ENCODE data around the gene GALNT15. TPM values are rescaled to one million over a fixed set of nuclear protein-coding genes. Genes with fewer than 3 reads are reported as not detected.

GALNT15 gene
- total and polyA plus RNA-seq, 2 donors (not counting 1 experiment from before 2014, with no cell fraction given): not detected

DNA sequence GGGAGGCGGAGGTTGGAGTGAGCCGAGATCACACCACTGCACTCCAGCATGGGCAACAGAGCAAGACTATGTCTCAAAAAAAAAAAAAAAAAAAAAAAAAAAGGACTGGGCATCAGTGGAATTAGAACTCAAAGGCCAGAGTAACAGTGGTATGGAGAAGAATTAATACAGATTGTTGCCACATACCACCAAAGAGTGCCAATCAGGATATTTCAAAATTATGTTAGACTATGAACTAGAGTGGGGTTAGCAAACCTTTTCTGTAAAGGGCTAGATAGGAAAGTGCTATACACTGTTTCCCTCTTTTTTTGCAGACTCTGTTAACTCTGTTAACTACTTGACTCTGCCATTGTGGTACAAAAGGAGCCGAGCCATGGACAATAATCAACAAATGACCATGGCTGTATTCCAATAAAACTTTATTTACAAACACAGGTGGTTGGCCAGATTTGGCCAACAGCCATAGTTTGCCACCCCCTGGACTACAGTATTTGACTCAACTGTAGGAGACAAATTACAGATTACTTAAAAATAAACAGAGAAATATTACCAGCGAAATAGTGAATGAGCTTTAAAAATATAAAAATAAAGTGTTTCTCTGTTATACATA lies 61.7 kb downstream of the GALNT15 start:
- H3K27ac Mint-ChIP-seq: no peak overlapping the region
- H3K27me3 ChIP-seq (replicated peaks in 1 of 4; ENCODE audit: control extremely low read depth in 1 of 4, control insufficient read depth in 3 of 4, insufficient read depth in 4 of 4, low read length in 3 of 4): no peaks in the 10 kb centered on the region
- H3K9me3 ChIP-seq (ENCODE audit: control extremely low read depth in 1 of 3, control insufficient read depth in 2 of 3, insufficient read depth in 1 of 3, low read length in 2 of 3): no peaks in the 10 kb centered on the region
- TF ChIP-seq, protein P1, sequence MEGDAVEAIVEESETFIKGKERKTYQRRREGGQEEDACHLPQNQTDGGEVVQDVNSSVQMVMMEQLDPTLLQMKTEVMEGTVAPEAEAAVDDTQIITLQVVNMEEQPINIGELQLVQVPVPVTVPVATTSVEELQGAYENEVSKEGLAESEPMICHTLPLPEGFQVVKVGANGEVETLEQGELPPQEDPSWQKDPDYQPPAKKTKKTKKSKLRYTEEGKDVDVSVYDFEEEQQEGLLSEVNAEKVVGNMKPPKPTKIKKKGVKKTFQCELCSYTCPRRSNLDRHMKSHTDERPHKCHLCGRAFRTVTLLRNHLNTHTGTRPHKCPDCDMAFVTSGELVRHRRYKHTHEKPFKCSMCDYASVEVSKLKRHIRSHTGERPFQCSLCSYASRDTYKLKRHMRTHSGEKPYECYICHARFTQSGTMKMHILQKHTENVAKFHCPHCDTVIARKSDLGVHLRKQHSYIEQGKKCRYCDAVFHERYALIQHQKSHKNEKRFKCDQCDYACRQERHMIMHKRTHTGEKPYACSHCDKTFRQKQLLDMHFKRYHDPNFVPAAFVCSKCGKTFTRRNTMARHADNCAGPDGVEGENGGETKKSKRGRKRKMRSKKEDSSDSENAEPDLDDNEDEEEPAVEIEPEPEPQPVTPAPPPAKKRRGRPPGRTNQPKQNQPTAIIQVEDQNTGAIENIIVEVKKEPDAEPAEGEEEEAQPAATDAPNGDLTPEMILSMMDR (IDR thresholded peaks at IDR 0.05): no peak
- no peak for TF ChIP-seq EZH2 (IDR thresholded peaks at IDR 0.05; ENCODE audit: borderline replicate concordance, insufficient read depth, low read depth, low read length, poor library complexity, severe bottlenecking)
- H3K4me3 ChIP-seq (ENCODE audit: control extremely low read depth in 1 of 5, extremely low read depth in 1 of 5, insufficient read depth in 1 of 5, low read depth in 2 of 5, low read length in 4 of 5): no peak overlapping the region
- no peak overlapping the region for H3K4me3 Mint-ChIP-seq
- H4K20me1 ChIP-seq (ENCODE audit: control insufficient read depth, insufficient read depth, low read length, poor library complexity, severe bottlenecking): no peaks in the 10 kb centered on the region
- H3K9me3 Mint-ChIP-seq (ENCODE audit: insufficient read depth): no peaks in the 10 kb centered on the region
- H3K4me2 ChIP-seq (replicated peaks; ENCODE audit: low read depth, low read length, poor library complexity, severe bottlenecking): no peak overlapping the region
- peaks cover 15% of the 10 kb centered on the region for H3K27me3 Mint-ChIP-seq
- intact Hi-C loops (cut with micrococcal nuclease): no loop called here
- H2AFZ ChIP-seq (ENCODE audit: insufficient read depth, low read depth, low read length, poor library complexity, severe bottlenecking): no peak overlapping the region
- DNase-seq: no peak
- H3K9ac ChIP-seq (ENCODE audit: low read length): no peak overlapping the region
- H3K36me3 ChIP-seq (replicated peaks in 1 of 2; ENCODE audit: control extremely low read depth in 1 of 2, control insufficient read depth in 1 of 2, extremely low read depth in 1 of 2, insufficient read depth in 2 of 2, low read length in 1 of 2): no peaks in the 10 kb centered on the region
- no peak overlapping the region for H3K27ac ChIP-seq (ENCODE audit: low read length in 2 of 2)
- ChIA-PET CTCF (no interaction called here), POLR2A (no interaction called here)
- H3K4me1 Mint-ChIP-seq: no peaks in the 10 kb centered on the region
- no peak for ATAC-seq (ENCODE audit: low read depth)
- 100% methylated on average over 1 of the region's 4 CpGs for WGBS (ENCODE audit: insufficient coverage)
- H3K4me1 ChIP-seq (ENCODE audit: control insufficient read depth in 2 of 2, insufficient read depth in 2 of 2, low read length in 2 of 2): no peaks in the 10 kb centered on the region
- H3K79me2 ChIP-seq (ENCODE audit: control insufficient read depth, insufficient read depth, low read length): no peaks in the 10 kb centered on the region

DNA sequence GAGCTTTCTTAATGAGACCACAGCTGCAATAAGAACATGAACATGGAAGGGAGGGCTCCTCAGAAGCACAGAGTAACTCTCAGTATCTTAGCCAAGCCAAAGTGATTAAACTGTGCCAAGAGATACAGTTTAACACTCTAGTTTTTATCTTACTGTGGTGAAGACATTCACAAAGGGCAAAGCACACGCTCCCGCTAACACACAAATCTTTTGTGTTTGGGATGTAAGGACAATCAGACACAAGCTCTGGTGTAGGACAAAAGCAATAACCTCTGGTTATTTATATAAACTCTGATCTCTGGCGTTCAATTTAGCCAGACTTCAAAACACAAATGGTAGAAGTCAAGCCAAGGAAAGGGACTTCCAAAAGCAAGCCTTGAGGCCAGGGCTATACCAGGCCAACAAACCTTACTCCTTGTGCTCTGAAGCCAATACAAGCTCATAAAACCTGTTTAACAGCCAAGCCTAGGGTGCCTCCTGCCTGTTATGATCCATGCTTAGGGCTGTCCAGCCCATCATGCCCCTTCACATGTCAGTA lies 62.4 kb downstream of the GALNT15 start:
- no peak for TF ChIP-seq EZH2 (IDR thresholded peaks at IDR 0.05; ENCODE audit: borderline replicate concordance, insufficient read depth, low read depth, low read length, poor library complexity, severe bottlenecking)
- TF ChIP-seq, protein P1 (IDR thresholded peaks at IDR 0.05): no peak
- H3K27me3 ChIP-seq (replicated peaks in 1 of 4; ENCODE audit: control extremely low read depth in 1 of 4, control insufficient read depth in 3 of 4, insufficient read depth in 4 of 4, low read length in 3 of 4): no peaks in the 10 kb centered on the region
- whole genome bisulfite sequencing (ENCODE audit: insufficient coverage): 100% methylated on average over 1 of the region's 3 CpGs
- H2AFZ ChIP-seq (ENCODE audit: insufficient read depth, low read depth, low read length, poor library complexity, severe bottlenecking): no peak overlapping the region
- no peak overlapping the region for H3K9ac ChIP-seq (ENCODE audit: low read length)
- no peak for ATAC-seq (ENCODE audit: low read depth)
- POLR2A ChIA-PET: no interaction called here
- Mint-ChIP-seq H3K9me3 (ENCODE audit: insufficient read depth) (no peaks in the 10 kb centered on the region), H3K4me3 (no peak overlapping the region), H3K27ac (no peak overlapping the region), H3K27me3 (peaks cover 15% of the 10 kb centered on the region), H3K4me1 (no peaks in the 10 kb centered on the region)
- no peak overlapping the region for H3K27ac ChIP-seq (ENCODE audit: low read length in 2 of 2)
- H3K4me2 ChIP-seq (replicated peaks; ENCODE audit: low read depth, low read length, poor library complexity, severe bottlenecking): no peak overlapping the region
- no peaks in the 10 kb centered on the region for H3K36me3 ChIP-seq (replicated peaks in 1 of 2; ENCODE audit: control extremely low read depth in 1 of 2, control insufficient read depth in 1 of 2, extremely low read depth in 1 of 2, insufficient read depth in 2 of 2, low read length in 1 of 2)
- H4K20me1 ChIP-seq (ENCODE audit: control insufficient read depth, insufficient read depth, low read length, poor library complexity, severe bottlenecking): no peaks in the 10 kb centered on the region
- CTCF ChIA-PET: interaction anchor here (0.6 kb wide), 1 partner anchor 139 kb away, joined by 4 read pairs; no protein-coding TSS in a partner anchor
- no peak overlapping the region for H3K4me3 ChIP-seq (ENCODE audit: control extremely low read depth in 1 of 5, extremely low read depth in 1 of 5, insufficient read depth in 1 of 5, low read depth in 2 of 5, low read length in 4 of 5)
- H3K9me3 ChIP-seq (ENCODE audit: control extremely low read depth in 1 of 3, control insufficient read depth in 2 of 3, insufficient read depth in 1 of 3, low read length in 2 of 3): no peaks in the 10 kb centered on the region
- H3K79me2 ChIP-seq (ENCODE audit: control insufficient read depth, insufficient read depth, low read length): no peaks in the 10 kb centered on the region
- intact Hi-C loops (cut with micrococcal nuclease): no loop called here
- DNase-seq: no peak
- H3K4me1 ChIP-seq (ENCODE audit: control insufficient read depth in 2 of 2, insufficient read depth in 2 of 2, low read length in 2 of 2): no peaks in the 10 kb centered on the region

All from B cell (primary cell).